T-helper 9 cell (primary cell): ENCODE data around the gene LHX4.

ENCODE experiments used
- DNase-seq: peaks from one replicate; pipeline ENCODE4 v3.0.0-alpha.2; 2020
- total RNA-seq, 2 donors: gene quantifications; one replicate each; lab custom pipeline; 2026; lab: John Stamatoyannopoulos, UW

LHX4 gene
- total RNA-seq: 0 reads per million in 2 donors

DNA sequence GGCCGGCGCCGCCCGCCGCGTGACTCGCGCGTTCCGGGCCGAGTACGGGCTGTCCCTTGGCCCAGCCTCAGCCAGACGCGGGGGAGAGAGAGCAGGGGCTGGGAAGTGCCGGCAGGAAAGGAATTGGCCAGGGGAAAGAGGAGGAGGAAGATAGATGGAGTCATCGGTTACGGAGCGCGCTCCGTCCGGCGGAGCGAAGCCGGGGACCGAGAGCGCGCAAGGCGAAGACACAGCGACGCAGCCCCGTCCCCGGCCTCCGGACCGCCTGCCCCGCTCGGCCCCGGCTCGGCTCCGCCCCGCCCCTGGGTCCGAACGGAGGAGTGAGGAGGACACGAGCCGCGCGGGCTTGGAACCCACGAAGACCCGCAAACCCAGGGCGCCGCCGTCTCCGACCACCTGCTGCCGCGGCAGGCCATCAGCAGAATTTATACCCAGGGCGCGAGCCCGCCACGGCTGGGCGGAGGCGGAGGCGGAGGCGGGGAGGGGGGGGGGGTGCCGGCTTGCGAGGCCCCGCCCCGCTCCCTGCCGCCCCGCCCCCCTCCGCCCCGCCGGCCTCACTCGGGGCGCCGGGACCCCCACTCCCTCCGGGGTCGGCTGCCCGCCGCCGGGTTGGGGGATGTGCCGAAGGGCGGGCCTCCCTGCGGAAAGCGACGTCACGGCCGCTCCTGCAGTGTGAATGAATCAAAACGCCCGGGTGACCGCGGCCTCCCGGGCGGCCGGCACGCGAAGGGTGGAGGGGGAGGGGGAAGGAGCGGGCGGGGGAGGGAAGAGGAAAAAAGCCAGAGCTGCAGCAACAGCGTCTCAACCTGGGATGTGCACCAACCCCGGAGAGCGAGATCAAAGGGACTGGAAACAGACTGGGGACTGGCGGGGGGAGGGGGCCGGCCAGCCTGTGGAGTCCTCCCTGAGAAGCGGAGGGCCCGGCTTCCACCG, at the start of gene LHX4:
TSS of gene LHX4 (plus strand) at position 782 of the 933 bp plus-strand sequence. CDS start 266 bp downstream, outside the sequence.
- no peak for DNase-seq

DNA sequence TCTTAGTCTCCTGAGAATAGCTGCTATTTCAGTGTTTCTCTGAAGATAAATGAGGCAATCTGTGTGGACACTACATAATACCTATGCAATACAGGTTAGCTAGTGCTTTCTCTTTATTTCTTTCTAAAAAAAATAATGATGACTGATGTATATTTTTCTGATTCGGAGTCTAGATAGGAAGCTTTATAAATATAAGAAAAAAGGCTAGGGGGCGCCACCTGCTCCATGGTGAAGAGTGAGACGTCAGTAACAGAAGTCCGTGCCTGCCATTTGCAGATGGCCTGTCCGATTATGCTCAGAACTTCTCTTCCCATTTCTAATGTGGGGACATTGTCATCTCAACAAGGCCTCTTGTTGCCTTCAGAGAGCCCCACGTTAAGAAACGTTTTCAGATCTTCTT, 49.0 kb upstream of the LHX4 start:
- DNase-seq: no peak

DNA sequence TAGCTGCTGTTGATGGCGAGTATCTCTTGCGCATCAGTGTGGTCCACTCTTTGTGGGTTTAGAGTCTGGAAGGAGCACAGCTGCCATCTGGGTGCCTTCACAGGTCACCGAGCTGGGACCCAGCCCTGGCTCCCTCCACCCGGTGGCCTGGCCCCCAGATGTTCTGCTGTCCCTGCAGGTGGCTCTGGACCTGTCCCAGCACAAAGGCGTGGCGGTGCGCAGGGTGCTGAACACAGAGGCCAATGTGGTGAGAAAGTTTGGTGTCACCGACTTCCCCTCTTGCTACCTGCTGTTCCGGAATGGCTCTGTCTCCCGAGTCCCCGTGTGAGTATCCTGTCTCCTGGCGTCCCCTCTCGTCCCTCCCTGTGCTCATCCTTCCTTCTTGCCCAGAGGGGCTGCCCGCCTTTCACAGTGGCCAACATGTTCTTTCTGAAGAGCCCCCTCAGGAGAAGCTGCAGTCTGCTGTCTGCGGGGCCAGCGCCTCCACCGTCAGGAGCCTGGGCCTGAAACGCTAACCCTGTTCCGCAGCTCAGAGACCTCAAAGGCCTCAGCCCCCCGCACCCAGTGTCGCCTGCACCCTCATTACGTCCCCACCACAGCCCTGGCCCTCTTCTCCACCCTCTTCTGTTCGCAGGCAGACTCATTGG, 47.9 kb upstream of the LHX4 start:
- DNase-seq: no peak

DNA sequence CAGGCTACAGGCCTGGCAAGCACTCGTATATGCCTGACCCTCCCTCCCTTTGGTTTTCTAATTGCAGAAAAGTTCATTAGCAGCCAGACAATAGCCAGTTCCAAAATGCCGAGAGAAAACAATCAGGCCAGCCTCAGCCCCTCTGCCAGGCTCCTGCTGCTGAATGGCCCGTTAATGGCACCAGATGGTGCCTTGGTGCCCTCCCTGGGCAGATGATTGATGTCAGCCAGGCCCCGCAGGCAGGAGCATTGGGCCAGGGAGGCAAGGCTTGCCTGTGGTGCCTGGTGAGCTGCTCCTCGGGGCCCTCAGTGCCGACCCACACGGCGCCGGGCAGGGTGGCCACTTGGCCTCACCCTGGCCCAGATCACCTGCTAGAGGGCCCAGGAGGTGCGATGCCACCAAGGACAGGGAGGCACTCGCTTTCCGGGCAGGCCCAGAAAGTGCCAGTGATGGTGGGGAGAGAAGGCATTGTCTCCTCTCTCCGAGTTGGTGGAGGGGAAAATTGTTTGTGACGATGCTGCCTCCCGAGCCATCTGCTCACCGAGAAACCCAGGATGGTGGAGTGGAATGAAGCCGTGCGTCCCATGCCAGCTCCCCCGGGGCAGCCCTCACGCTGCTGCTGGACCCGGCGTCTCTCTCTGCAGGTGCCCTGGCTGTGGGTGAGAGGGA, 47.3 kb upstream of the LHX4 start:
- DNase-seq: no peak

DNA sequence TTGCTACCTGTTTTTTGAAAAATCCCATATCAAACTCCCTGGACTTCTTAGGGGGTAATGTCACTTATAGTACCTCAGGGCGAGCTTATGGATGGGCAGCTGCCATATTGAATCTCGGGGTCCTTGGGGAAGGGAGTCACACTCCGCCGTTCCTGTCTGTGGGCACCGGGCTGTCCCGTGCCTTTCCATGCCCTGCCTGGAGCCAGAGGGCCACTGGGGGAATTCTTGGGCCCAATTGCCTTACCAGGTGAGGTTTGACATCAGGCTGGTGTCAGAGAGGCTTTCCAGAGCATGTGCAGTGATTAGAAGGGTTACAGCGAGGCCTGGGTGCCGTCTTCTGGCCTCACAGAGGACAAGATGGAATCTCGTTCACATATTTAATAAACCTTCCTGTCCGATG, 46.6 kb upstream of the LHX4 start:
- DNase-seq: no peak

DNA sequence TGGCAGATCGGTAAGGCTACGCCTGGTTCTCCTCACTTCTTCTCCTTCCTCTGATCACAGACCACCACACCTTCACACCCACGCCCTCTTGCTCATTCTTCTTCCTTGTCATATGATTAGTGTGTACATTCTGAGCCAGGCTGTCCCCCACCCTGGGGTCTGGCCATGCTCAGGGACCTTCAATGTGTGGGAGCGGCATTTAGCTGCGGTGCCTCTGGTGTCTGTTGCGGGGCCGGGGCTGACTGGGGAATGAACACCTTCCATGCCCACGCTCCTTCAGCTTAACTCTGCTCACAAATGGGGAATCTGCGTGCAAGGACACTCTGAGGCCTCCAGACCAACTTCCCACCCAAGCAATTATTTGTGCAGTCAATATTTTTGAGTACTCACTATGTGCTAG, 46.0 kb upstream of the LHX4 start:
- DNase-seq: no peak

DNA sequence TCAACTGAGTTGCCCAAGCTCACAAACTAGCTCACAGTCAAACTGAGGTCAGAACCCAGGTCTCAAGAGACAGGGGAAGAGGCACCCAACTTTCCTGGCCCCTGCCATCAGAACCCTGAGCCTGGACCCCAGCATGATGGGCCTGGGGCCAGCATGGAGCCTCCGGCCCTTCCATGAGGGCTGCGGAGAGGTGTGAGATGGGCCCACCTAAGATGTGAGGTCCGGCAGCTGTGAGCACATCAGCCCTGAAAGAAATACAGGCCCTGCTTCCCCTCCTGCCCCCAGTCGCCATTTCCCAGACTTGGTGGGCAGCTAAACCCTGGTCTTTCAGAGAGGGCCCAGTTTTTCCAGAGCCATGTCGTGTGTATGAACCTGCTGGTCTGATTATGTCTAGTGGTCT, 44.8 kb upstream of the LHX4 start:
- no peak for DNase-seq

DNA sequence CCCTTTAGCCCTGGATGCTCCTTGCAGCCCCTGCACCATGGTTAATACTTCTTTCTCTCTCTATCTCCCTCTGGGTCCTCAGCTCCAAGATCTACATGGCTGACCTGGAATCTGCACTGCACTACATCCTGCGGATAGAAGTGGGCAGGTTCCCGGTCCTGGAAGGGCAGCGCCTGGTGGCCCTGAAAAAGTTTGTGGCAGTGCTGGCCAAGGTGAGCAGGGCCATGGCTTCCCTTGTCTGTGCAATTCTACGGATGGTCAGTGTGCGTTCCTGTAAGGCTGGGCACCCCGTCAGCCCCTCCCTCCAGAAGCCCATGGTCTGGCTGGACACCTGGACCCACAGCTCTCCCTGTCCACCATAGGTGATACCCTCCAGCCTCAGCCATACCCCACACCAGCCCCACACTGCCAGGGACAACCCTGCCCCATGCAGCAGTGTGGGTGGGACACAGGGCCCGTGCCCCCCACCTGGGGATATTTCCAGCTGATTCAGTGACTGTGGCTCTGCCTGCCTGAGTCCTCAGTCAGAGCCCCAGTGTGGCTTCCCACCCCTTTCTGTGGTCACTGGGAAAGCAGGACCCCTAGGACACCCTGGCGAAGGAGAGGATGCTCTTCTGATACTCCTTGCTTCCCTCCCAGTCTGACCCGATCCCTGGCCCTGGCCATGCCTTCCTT, 44.0 kb upstream of the LHX4 start:
- DNase-seq: no peak

DNA sequence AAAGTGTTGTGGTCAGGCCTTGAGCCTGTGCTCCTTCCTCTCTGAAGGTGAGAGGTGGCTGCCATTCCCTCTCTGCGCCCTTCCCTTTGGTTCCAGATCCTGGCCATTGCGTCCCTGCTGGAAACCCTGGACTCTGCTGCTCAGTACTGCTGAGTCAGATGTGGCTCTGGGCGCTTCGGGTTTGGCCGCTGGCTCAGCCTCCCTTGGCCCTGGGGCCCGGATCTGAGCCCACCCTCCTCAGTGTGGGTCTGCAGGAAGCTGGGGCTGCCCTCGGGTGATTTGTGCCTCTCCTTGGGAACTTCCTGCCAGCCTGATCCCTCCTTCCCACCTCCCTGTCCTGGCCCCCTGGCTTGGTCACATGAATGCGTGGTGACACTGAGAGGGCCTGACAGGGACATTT, 43.2 kb upstream of the LHX4 start:
- DNase-seq: no peak

DNA sequence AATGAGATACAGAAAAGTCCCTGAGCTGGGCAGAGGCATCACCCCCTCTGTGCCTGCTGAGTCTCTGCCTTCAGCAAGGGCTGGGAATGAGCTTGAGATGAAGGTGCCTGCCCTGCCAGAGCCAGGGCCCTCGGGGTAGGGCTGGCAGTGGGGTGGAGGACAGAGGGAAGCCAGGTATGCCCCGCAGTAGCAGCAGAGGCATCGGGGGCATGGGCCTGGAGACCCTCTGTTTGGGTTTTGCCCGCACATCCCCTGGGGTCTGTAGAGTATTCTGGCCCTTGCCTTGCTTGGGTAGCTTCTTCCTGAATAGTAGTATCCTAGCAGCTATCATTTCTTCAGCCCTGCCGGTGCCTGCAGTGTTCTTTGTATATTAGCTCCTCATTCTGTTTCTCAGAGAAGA, 42.4 kb upstream of the LHX4 start:
- no peak for DNase-seq

DNA sequence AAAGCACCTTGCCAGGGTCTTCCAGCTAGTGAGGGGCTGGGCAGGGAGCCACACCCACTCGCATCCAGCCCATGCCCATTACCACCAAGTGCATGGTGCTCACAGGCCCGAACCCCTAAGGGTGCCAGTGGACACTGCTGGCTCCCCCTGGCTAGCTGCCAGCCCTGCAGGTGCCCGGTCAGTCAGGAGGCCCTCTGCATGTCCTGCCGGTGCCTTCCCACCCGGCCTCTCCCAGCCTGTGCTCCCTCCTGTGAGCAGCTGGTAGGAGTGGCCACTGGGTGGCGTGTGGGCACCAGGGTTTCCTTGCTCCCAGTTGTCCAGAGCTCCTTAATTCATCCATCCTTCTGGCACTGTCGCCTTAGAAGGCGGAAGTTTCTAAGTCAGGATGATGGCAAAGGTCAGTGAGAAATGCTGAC, 42.0 kb upstream of the LHX4 start:
- no peak for DNase-seq

DNA sequence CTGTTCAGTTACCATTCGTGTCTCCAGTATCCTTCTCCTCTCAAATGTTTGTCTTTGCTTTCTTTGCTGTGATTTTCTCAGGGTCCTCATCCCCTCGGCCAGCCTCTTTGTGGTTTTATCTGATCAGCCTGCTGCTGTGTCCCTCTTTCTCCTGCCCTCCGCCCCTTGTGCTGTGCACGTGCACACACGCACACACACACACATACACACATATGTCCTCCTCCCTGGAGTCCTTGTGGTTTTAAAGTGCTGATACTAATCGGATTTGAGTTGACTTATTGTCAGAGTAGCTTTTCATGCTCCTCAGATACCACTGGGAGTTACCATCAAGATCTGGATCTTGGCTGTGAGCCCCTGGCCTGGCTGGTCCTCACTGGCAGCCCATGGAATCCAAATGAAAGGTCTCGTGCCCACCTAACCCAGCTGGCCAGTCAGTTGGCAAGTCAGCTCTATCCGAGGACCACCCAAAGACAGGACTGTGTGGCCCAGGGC, 41.3 kb upstream of the LHX4 start:
- no peak for DNase-seq

DNA sequence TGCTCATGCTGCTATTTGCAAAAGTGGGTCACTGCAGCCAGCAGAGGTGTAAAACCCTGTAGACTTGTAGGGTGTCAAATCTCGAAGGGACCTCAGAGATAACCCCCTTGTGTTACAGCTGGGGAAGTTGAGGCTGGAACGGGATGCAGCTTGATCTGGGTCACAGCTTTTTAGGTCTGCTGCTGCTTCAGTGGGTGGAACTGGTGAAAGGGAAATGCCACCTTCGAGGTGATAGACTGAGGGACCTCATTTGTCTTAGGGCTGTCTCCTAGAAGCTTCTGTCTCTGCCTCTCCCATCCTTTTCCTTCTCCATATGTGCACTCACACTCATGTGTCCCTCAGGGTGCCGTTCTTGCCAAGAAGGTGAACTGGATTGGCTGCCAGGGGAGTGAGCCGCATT, 40.0 kb upstream of the LHX4 start:
- no peak for DNase-seq

DNA sequence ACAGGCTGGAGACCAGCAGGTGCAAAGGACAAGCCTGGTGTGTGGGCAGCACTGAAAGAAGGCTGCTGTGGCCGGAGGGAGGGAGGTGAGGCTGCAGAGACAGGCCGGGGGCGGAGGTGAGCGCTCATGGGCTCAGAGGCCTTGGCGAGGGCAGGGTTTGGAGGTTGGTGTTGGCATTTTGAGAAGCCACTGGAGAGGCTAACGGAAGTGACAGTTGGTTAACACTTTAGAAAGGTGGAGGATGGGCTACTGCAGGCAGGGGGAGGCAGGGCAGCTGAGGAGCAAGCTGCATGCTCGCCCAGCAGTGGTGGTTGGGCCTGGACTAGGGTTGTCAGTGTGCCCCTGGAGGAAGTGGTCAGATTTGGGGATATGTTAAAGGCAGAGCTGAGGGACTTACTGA, 37.9 kb upstream of the LHX4 start:
- DNase-seq: no peak

DNA sequence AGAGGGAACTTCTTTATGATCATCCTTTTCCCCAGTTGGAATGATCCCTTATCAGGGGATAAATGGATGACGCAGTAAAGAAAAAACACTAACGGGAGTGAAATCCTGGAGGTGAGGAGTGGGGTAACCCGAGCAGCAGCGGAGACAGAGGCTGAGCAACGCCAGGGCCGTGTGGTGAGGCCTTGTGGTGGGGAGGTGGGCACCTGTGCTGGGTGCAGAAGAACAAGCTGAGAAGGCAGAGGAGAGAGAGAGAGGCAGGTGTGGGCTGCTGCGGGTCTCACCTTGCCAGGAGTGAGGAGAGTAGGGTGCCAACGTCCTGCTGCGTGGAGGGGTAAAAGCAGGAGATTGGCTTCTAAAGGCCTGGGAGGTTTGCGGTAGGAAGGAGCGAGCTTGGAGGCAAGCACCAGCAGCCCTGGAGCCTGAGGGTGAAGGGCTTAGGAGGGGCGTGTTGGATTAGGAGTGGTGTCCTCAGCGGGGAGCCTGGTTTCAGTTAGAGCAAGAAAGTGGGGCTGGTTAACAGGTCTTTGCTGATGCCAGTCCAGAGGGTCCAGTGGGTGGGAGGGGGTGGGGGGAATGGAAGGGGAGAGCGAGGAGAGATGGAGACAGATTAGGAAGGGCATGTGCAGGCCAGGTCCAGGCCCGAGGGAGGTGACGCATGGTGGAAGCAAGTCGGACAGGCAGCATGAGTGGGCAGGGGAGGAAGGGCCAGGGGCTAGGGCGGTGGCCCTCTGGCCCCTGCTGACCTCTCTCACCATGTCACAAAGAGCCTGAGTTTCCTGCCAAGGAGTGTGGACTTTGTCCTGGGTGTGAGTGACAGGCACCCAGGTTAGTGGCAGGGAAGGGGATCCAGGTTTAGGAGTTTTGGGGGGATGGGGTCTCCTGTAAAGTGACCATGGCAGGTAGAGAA, 36.7 kb upstream of the LHX4 start:
- no peak for DNase-seq

DNA sequence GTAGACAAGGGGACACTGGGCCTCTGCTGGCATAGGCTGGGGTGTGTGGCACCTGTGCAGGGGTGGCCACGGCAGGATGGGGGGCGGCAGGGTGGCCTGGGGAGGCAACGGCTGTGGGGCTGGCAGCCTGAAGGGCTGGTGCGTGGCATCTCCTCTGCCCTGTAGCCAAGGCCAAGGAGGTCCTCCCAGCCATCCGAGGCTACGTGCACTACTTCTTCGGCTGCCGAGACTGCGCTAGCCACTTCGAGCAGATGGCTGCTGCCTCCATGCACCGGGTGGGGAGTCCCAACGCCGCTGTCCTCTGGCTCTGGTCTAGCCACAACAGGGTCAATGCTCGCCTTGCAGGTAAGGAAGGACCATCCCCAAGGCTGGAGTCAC, 36.0 kb upstream of the LHX4 start:
- no peak for DNase-seq

DNA sequence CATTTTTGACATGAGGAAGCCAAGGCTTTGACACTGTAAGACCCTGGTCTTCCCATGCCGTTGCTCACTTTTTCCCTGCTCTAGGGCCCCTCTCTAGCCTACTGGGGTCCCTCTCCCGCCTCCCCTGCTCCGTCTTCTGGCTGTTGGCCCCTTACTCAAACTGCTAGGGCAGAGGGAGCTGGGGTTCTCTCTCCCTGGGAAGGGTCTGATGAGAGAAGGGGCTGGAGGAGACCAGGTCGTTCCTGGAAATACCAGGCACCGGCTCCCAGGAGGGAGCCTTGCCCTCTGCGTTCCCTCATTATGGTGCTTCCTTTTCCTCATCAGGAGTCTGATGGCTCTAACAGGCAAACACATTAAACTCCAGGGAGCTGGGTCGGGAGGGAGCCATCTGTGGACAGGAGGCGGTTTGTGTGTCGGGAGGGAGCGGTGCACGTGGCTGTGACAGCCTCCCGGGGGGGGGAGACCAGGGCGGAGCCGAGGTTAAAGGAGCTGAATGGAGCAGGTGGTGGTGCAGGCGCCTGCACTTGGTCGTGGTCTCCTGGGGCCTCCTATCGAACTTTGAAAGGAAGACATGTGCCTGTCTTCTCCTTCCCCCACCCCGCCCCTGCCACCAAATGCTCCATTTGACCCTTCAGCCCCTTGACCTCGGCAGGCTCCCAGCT, 35.4 kb upstream of the LHX4 start:
- DNase-seq: no peak

DNA sequence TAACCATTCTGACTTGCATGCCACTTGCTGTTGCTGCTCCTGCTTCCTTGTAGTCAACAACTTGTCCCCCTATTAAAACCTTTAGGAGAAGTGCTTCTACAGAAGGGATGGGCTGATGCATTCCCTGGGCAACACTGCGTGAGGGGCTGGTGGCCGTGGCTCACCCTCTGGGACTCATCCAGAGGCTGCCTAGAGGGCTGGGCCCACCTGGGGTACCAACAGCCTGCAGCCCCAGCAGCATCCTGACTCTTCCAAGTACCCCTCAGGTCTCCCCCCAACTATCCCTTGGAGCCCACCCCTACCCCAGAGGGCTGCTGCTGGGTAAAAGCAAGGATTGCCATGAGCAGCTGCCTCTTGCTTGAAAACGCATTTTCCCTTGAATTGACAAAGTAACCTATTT, 34.7 kb upstream of the LHX4 start:
- DNase-seq: no peak

DNA sequence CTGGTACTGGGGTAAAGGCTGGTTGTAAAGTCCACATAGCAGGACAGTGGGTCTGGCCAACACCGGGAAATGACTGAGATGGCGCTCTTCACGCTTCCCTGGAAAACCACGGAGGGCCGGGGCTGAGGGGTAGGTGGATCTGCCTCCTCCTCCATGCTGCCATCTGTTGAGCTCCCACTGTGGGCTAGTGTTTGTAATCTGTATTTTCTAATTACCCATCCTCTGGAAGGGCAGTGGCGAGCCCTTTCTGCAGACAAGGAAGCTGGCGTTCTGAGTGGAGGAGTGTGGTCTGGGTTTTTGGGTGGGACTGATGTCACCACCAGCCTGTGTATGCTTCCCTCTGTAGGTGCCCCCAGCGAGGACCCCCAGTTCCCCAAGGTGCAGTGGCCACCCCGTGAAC, 34.1 kb upstream of the LHX4 start:
- no peak for DNase-seq

DNA sequence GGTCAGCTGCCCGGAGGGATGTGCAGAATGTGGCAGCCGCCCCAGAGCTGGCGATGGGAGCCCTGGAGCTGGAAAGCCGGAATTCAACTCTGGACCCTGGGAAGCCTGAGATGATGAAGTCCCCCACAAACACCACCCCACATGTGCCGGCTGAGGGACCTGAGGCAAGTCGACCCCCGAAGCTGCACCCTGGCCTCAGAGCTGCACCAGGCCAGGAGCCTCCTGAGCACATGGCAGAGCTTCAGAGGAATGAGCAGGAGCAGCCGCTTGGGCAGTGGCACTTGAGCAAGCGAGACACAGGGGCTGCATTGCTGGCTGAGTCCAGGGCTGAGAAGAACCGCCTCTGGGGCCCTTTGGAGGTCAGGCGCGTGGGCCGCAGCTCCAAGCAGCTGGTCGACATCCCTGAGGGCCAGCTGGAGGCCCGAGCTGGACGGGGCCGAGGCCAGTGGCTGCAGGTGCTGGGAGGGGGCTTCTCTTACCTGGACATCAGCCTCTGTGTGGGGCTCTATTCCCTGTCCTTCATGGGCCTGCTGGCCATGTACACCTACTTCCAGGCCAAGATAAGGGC, 33.5 kb upstream of the LHX4 start:
- DNase-seq: no peak

DNA sequence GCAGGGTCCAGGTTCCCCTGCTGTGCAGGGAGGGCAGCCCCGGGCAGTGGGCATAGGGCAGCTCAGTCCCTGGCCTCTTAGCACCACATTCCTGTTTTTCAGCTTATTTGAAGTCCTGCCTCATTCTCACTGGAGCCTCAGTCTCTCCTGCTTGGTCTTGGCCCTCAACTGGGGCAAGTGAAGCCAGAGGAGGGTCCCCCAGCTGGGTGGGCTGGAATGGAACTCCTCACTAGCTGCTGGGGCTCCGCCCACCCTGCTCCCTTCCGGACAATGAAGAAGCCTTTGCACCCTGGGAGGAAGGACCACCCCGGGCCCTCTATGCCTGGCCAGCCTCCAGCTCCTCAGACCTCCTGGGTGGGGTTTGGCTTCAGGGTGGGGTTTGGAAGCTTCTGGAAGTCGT, 32.8 kb upstream of the LHX4 start:
- DNase-seq: no peak
